Measurements from ENCODE around the gene ZNF75A.
"Not testable (repeated sequence)": the region's sequence is repeated elsewhere in the genome, so short reads cannot be mapped to it uniquely, and the experiment has no call there.

DNA sequence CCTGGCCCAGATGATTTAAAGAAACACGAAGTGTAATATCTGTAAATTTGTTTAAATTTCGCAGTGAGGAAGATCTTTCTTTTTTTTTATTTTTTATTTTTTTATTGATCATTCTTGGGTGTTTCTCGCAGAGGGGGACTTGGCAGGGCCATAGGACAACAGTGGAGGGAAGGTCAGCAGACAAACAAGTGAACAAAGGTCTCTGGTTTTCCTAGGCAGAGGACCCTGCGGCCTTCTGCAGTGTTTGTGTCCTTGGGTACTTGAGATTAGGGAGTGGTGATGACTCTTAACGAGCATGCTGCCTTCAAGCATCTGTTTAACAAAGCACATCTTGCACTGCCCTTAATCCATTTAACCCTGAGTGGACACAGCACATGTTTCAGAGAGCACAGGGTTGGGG lies 34.6 kb upstream of the ZNF75A start:
- TF ChIP-seq, protein P1, sequence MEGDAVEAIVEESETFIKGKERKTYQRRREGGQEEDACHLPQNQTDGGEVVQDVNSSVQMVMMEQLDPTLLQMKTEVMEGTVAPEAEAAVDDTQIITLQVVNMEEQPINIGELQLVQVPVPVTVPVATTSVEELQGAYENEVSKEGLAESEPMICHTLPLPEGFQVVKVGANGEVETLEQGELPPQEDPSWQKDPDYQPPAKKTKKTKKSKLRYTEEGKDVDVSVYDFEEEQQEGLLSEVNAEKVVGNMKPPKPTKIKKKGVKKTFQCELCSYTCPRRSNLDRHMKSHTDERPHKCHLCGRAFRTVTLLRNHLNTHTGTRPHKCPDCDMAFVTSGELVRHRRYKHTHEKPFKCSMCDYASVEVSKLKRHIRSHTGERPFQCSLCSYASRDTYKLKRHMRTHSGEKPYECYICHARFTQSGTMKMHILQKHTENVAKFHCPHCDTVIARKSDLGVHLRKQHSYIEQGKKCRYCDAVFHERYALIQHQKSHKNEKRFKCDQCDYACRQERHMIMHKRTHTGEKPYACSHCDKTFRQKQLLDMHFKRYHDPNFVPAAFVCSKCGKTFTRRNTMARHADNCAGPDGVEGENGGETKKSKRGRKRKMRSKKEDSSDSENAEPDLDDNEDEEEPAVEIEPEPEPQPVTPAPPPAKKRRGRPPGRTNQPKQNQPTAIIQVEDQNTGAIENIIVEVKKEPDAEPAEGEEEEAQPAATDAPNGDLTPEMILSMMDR (IDR thresholded peaks at IDR 0.05): not testable (repeated sequence)
- not testable (repeated sequence) for TF ChIP-seq POLR2A (IDR thresholded peaks at IDR 0.05)
